ENCODE data around the gene CCT7. TPM values are rescaled to one million over a fixed set of nuclear protein-coding genes. Genes with fewer than 3 reads are reported as not detected.

Gene CCT7
- total RNA-seq, 4 donors from 2014 or later, result 194 to 245 (median 212) TPM

DNA sequence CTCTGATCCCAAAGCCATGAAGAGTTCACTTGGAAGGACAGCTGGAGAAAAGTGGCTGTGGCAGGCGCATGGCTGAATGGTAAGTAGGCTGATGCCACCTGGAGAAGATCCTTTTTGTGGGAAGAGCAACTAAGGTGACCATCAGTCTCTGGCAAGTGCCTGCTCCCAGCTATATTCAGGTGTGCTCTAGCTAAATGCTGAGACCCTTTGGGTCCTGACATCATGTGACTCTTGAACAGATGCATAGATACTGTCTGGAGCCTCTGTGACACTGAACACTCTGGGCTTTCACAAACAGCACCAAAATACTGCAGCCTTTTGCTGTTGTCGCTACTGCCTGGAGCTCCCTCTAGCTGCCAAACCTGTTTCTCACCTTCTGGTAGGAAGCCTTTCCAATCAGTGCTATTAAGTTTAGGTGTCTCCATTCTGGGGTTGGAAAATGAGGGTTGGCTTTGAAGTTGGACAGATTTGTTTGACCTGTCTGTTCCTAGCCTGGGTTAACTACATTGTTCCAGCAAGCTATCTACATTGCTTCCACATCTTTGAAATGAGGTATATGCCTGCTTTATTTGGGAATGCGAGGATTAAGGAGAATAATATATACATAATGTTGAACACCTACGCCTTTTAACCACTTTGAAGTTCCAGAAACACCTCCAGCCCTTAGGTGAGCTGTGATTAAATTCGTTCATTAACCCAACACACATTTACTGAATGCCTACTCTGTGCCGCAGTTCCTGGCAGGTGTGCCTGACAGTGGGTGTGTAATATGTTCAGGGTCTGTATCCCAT lies 56.1 kb downstream of the CCT7 start:
- Histone ChIP-seq H3K27me3 (peaks cover 5 to 90% of the 10 kb centered on the region in 2 donors), H3K36me3 (no peaks in the 10 kb centered on the region), H3K4me3 (no peak overlapping the region), H3K9me3 (no peaks in the 10 kb centered on the region), H3K27ac (no peak overlapping the region), H3K4me1 (peaks cover 0 to 30% (median 7%) of the 10 kb centered on the region in 4 donors)
- WGBS, 2 donors, result 55 to 58% methylated on average over 6 of the region's 6 CpGs
- TF ChIP-seq CTCF (IDR thresholded peaks at IDR 0.05), result peak in 2 of 5 experiments; percentile 7 to 40
- no peak for TF ChIP-seq EP300 (IDR thresholded peaks at IDR 0.05)
- DNase-seq (ENCODE audit: low spot score in 2 of 2), result no peak

- Histone ChIP-seq H3K27ac (no peak overlapping the region), H3K27me3 (peaks cover 5 to 92% of the 10 kb centered on the region in 2 donors), H3K4me1 (peaks cover 0 to 29% (median 7%) of the 10 kb centered on the region in 4 donors), H3K9me3 (no peaks in the 10 kb centered on the region), H3K36me3 (no peaks in the 10 kb centered on the region), H3K4me3 (peak overlapping the region in 1 of 4 donors; percentile 16)
- WGBS, 2 donors, result 3 to 4% methylated on average over 33 to 34 of the region's 34 CpGs
- TF ChIP-seq EP300 (IDR thresholded peaks at IDR 0.05), result no peak
- no peak for TF ChIP-seq CTCF (IDR thresholded peaks at IDR 0.05)
- no peak for TF ChIP-seq POLR2A (IDR thresholded peaks at IDR 0.05)
- no peak for DNase-seq (ENCODE audit: low spot score in 2 of 2)
Observed at GRCh38 chr2:73291093-73291460, 57.0 kb downstream of the CCT7 start.

DNA sequence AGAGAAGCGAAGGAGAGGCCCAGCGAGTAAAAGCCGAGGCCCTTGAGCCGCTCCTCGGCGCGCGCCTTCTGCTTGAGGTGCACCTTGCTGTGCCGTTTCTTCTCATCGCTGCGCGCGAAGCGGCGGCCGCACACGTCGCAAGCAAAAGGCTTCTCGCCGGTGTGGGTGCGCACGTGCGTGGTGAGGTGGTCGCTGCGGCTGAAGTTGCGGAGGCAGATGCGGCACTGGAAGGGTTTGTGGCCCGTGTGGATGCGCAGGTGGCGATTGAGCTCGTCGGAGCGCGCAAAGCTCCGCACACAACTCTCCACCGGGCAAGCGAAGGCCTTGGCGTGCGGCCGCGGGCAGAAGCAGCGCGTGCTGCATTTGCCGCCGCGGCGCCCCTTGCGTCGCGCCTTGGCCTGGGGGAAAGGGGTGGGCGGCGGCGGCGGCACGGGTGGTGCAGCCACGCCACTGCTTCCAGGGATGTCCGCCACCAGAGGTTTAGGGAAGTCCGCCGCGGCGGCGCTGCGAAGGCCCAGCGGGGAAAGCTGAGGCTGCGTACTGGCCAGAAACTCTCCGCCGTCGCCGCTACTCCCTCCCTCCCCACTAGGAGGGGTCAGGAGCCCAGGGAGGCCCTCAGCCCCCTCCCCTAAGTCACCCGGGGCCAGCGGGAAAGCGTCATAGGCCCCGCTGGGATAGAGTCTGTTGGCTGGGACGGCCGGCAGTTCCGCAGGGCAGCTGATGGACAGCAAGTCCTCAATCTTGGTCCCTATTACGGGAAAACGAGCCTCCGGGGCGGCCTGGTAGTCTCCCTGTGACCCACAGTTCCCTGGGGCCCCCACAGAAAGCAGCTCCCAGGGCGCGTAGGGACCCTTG lies 57.6 kb downstream of the CCT7 start:
- Histone ChIP-seq H3K36me3 (no peaks in the 10 kb centered on the region), H3K27ac (no peak overlapping the region), H3K27me3 (peaks cover 5 to 92% of the 10 kb centered on the region in 2 donors), H3K9me3 (no peaks in the 10 kb centered on the region), H3K4me1 (peaks cover 0 to 29% (median 7%) of the 10 kb centered on the region in 4 donors), H3K4me3 (peak overlapping the region in 1 of 4 donors; percentile 16)
- DNase-seq (ENCODE audit: low spot score in 2 of 2), result no peak
- TF ChIP-seq CTCF (IDR thresholded peaks at IDR 0.05) (no peak), POLR2A (IDR thresholded peaks at IDR 0.05) (no peak), EP300 (IDR thresholded peaks at IDR 0.05) (no peak)
- WGBS, 2 donors, result 2 to 3% methylated on average over 18 to 38 of the region's 82 CpGs

DNA sequence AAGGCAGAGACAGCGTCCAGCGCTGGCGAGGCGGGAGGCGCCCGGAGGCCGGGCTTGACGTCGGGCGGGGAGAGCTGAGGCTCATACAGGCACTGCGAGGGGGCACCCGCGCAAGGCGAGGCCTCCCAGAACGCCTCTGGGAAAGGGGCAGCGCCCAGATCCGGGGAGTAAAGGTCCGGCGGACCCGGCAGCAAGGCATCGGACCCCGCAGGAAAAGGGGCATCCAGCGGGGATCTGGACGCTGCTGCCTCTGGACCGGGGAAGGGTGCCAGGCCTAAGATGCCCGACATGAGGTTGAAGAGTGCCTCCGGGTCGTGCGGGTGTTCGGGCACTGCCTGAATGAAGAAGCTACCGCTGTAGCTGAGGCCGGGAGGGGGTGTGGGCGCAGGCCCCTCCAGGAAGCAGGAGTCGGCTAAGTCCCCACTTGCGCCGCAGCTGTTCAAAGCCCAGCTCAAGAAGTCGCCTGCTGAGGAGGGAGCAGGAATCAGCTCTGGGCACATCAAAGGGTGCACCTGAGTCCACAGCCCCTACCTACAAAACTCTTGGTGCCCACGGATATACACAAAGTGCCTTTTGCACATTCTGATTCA lies 58.3 kb downstream of the CCT7 start:
- Histone ChIP-seq H3K27ac (no peak overlapping the region), H3K4me1 (peaks cover 0 to 29% (median 7%) of the 10 kb centered on the region in 4 donors), H3K36me3 (no peaks in the 10 kb centered on the region), H3K27me3 (peaks cover 7 to 92% of the 10 kb centered on the region in 2 donors), H3K4me3 (no peak overlapping the region), H3K9me3 (no peaks in the 10 kb centered on the region)
- 3 to 7% methylated on average over 9 to 23 of the region's 38 CpGs for WGBS, 2 donors
- DNase-seq (ENCODE audit: low spot score in 2 of 2), result no peak
- TF ChIP-seq EP300 (IDR thresholded peaks at IDR 0.05), result no peak
- no peak for TF ChIP-seq POLR2A (IDR thresholded peaks at IDR 0.05)

DNA sequence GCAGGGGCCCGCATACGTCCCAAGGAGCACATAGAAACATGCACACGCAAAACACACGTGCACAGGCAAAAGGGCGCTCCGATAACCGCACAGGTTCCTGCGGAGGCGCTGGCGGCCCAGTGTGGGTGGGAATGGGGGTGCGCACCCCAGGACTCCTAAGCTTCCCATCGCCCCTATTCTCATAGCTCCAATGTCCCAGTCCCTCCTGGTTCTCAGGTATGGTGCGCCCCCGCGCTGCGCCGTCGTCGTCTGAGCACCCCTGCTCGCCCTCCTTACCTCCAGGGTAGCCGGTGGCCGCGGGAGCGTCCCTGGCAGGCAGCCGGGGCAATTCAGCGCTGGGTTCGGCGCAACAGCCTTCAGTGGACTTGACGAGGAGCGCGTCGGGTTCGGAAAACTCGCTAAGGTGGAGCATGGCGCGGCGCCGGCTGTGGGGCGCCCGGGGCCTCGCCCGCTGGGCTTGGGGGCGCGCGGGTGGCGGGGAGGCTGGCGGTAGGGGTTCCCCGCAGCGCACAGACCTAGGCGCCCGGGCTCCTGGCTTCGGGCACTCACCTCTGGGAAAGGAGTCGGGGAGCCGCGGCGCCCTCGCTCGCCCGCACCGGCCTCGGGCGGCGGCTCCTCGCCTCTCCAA lies 58.9 kb downstream of the CCT7 start:
- WGBS, 2 donors, result 5 to 6% methylated on average over 38 to 54 of the region's 64 CpGs
- Histone ChIP-seq H3K27ac (no peak overlapping the region), H3K36me3 (no peaks in the 10 kb centered on the region), H3K27me3 (peaks cover 7 to 95% of the 10 kb centered on the region in 2 donors), H3K4me3 (peak overlapping the region; percentile 7 to 44 (median 34)), H3K4me1 (peaks cover 0 to 29% (median 7%) of the 10 kb centered on the region in 4 donors), H3K9me3 (no peaks in the 10 kb centered on the region)
- TF ChIP-seq POLR2A (IDR thresholded peaks at IDR 0.05) (no peak), CTCF (IDR thresholded peaks at IDR 0.05) (no peak), EP300 (IDR thresholded peaks at IDR 0.05) (no peak)
- DNase-seq (ENCODE audit: low spot score in 2 of 2), result no peak
